HepG2 (cell line): Measurements from ENCODE around the gene SNPH. TPM values are rescaled to one million over a fixed set of nuclear protein-coding genes. Genes with fewer than 3 reads are reported as not detected.

Source experiments
- ATAC-seq: fragments of 200-7000 bp; cut with Tn5 transposase; 3 replicates; pipeline ENCODE4 v1.9.1; 2020; ENCODE audit warnings: mild to moderate bottlenecking, moderate library complexity
- BruUV-seq: library from RNA; stranded (reverse); fragments of 400-500 nt; replicated peaks from 2 replicates; lab custom pipeline; 2021; lab: Mats Ljungman, UMichigan
- CTCF ChIA-PET: fragments of 300-600 bp; formaldehyde crosslinking; extraction: SDS; loops from one replicate; lab custom pipeline; 2021; ENCODE audit warnings: low total read pairs, inconsistent platforms, low intra/inter-chr PET ratio; lab: Yijun Ruan, JAX
- POLR2A ChIA-PET: fragments of 350-600 bp; sonication (Branson Sonifier 250); formaldehyde crosslinking; loops from one replicate; lab custom pipeline; 2020; ENCODE audit warnings: antibody characterized with exemption, inconsistent platforms; lab: Yijun Ruan, JAX
- DNase-seq: peaks from one replicate; pipeline ENCODE4 v3.0.0-alpha.2; 2015; ENCODE audit warnings: low spot score
- FAIRE-seq: peaks from 3 replicates; lab custom pipeline; 2011; peaks lifted over from hg19 to GRCh38; lab: Jason Lieb, UNC
- H2AFZ ChIP-seq: one replicate; pipeline ENCODE4 v1.6.1; 2011; ENCODE audit warnings: low read length, inconsistent platforms
- H3K27ac ChIP-seq: fragments of 300-600 bp; 3 replicates; pipeline ENCODE4 v1.8.0; 2011; ENCODE audit warnings: mixed run types, mild to moderate bottlenecking, mixed read lengths, low read length, inconsistent platforms; ENCODE audit not compliant: insufficient read depth; ENCODE audit errors: extremely low read length
- H3K27me3 ChIP-seq, 2 experiments: fragments of 200-600 bp in 1 of 2; 2 replicates in 1 of 2; 3 replicates in 1 of 2; pipeline versions ENCODE4 v1.6.0 to v1.8.0; 2011; ENCODE audit warnings: low read length in 2 of 2, mild to moderate bottlenecking in 2 of 2, moderate library complexity in 2 of 2, inconsistent platforms in 1 of 2; ENCODE audit not compliant: insufficient read depth in 2 of 2, control insufficient read depth in 1 of 2
- H3K36me3 ChIP-seq, 2 experiments: fragments of 200-600 bp in 1 of 2; replicated peaks in 1 of 2; 2 replicates in 1 of 2; 3 replicates in 1 of 2; pipeline versions ENCODE4 v1.5.1 to v1.8.0; 2011; ENCODE audit warnings: low read length in 2 of 2, inconsistent platforms in 1 of 2; ENCODE audit not compliant: insufficient read depth in 2 of 2, control insufficient read depth in 1 of 2
- H3K4me1 ChIP-seq: 2 replicates; pipeline ENCODE4 v1.5.1; 2012; ENCODE audit warnings: low read length, inconsistent platforms; ENCODE audit not compliant: insufficient read depth
- H3K4me2 ChIP-seq: 2 replicates; pipeline ENCODE4 v1.6.0; 2011; ENCODE audit warnings: low read depth, low read length, inconsistent platforms
- H3K4me3 ChIP-seq, 3 experiments: fragments of 200-600 bp in 1 of 3; sonication (generic), shearing (Covaris generic) in 1 of 3; replicated peaks in 1 of 3; 2 replicates each; pipeline ENCODE4 v1.5.1; 2011 to 2016; ENCODE audit warnings: low read length in 3 of 3, inconsistent platforms in 2 of 3, low read depth in 2 of 3, mild to moderate bottlenecking in 2 of 3, control low read depth in 1 of 3, mixed read lengths in 1 of 3; ENCODE audit not compliant: insufficient read depth in 1 of 3
- H3K79me2 ChIP-seq: one replicate; pipeline ENCODE4 v1.6.1; 2011; ENCODE audit warnings: low read length, inconsistent platforms; ENCODE audit not compliant: insufficient read depth
- H3K9ac ChIP-seq: 2 replicates; pipeline ENCODE4 v1.6.0; 2011; ENCODE audit warnings: mild to moderate bottlenecking, low read depth, low read length, inconsistent platforms; ENCODE audit not compliant: insufficient read depth
- H3K9me3 ChIP-seq: 2 replicates; pipeline ENCODE4 v1.5.1; 2012; ENCODE audit warnings: mild to moderate bottlenecking, low read length
- H4K20me1 ChIP-seq: 2 replicates; pipeline ENCODE4 v1.6.0; 2011; ENCODE audit warnings: inconsistent platforms, mild to moderate bottlenecking, low read length, moderate library complexity; ENCODE audit not compliant: insufficient read depth
- ZNF44 ChIP-seq: sonication (generic); formaldehyde crosslinking; IDR thresholded peaks from 2 replicates; pipeline ENCODE4 v1.5.1; 2020; ENCODE audit warnings: mild to moderate bottlenecking, missing genetic modification reagents
- ZNF713 ChIP-seq: sonication (generic); formaldehyde crosslinking; IDR thresholded peaks from 2 replicates; pipeline ENCODE4 v1.4.0; 2020; ENCODE audit warnings: mild to moderate bottlenecking, missing genetic modification reagents
- WGBS: methylation state at CpG from one replicate; pipeline ENCODE4 v1.1.6; 2017; ENCODE audit warnings: low lambda C conversion rate; 5-methylcytosine and 5-hydroxymethylcytosine counted together
- in situ Hi-C: cut with HindIII; loops from 2 replicates; pipeline ENCODE4 v1.10.0; 2017; ENCODE audit warnings: low pct_unique_long_range_greater_than_20kb; ENCODE audit not compliant: extremely low pct_ligation_motif_present
- intact Hi-C: fragments of 100-400 bp; cut with micrococcal nuclease; formaldehyde crosslinking; loops from one replicate; pipeline ENCODE4 v1.10.0; 2022; ENCODE audit not compliant: unreplicated experiment
- polyA plus RNA-seq, 8 experiments: library from polyadenylated mRNA; depleted of rRNA in 3 of 8; stranded (reverse) in 7 of 8; unstranded in 1 of 8; fragments of >200 nt; fragmentation: Illumina TruSeq in 4 of 8; extraction: Trizol in 4 of 8; gene quantifications; 2 replicates each; pipeline versions ENCODE4 v1.2.1 to v1.2.3, GENCODE V29; 2011 to 2016; ENCODE audit warnings: low read depth in 4 of 8, missing spikeins in 1 of 8, mixed read lengths in 1 of 8; ENCODE audit not compliant: insufficient read depth in 1 of 8
- total RNA-seq, 5 experiments: library from RNA; depleted of rRNA; stranded (reverse); fragments of >200 nt; fragmentation: Illumina TruSeq; extraction: Trizol; gene quantifications; 2 replicates each; pipeline ENCODE4 v1.2.3, GENCODE V29; 2016; ENCODE audit warnings: low read depth in 1 of 5
- TF ChIP-seq, protein P1 (sequence below): sonication (generic); formaldehyde crosslinking; IDR thresholded peaks from 2 replicates; pipeline ENCODE4 v1.5.1; 2020; ENCODE audit warnings: mild to moderate bottlenecking, missing genetic modification reagents, moderate library complexity

Gene SNPH
- total and polyA plus RNA-seq, 2 of the 13 experiments (the other 11 are each of a cell fraction or from before 2014, with no cell fraction given): 0.09 TPM; not detected in 1

DNA sequence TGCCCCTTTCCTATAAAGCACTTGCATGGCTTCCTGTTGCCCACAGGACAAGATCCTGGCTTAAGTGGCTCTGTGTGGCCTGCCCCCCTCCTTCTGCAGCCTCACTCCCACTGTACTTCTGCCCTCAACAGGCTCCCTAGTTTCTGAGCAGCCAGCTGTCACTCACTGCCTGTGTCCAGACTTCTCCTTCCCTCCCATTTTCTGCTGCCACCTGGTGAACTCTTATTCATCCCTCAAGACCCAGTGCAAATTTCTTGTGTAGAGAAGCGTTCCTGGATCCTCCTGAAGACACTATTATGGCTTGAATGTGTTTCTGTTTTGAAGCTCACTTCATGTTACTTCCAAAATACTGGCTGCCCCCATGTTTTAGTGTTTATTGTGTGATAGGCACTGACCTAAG, 26.5 kb downstream of the SNPH start:
- CTCF ChIA-PET: no interaction called here
- ATAC-seq (no peak), FAIRE-seq (no peak), DNase-seq (no peak)
- H3K27ac ChIP-seq: no peak overlapping the region
- no peak overlapping the region for H3K4me3 ChIP-seq
- H3K9me3 ChIP-seq: no peaks in the 10 kb centered on the region
- POLR2A ChIA-PET: no interaction called here
- peaks cover 7 to 27% of the 10 kb centered on the region in 2 experiments; a peak in 3 of 5 replicates for H3K27me3 ChIP-seq
- no peaks in the 10 kb centered on the region for H3K36me3 ChIP-seq
- H3K4me2 ChIP-seq: no peak overlapping the region
- TF ChIP-seq ZNF713 (CRISPR knock-in tag): no peak
- TF ChIP-seq, protein P1, sequence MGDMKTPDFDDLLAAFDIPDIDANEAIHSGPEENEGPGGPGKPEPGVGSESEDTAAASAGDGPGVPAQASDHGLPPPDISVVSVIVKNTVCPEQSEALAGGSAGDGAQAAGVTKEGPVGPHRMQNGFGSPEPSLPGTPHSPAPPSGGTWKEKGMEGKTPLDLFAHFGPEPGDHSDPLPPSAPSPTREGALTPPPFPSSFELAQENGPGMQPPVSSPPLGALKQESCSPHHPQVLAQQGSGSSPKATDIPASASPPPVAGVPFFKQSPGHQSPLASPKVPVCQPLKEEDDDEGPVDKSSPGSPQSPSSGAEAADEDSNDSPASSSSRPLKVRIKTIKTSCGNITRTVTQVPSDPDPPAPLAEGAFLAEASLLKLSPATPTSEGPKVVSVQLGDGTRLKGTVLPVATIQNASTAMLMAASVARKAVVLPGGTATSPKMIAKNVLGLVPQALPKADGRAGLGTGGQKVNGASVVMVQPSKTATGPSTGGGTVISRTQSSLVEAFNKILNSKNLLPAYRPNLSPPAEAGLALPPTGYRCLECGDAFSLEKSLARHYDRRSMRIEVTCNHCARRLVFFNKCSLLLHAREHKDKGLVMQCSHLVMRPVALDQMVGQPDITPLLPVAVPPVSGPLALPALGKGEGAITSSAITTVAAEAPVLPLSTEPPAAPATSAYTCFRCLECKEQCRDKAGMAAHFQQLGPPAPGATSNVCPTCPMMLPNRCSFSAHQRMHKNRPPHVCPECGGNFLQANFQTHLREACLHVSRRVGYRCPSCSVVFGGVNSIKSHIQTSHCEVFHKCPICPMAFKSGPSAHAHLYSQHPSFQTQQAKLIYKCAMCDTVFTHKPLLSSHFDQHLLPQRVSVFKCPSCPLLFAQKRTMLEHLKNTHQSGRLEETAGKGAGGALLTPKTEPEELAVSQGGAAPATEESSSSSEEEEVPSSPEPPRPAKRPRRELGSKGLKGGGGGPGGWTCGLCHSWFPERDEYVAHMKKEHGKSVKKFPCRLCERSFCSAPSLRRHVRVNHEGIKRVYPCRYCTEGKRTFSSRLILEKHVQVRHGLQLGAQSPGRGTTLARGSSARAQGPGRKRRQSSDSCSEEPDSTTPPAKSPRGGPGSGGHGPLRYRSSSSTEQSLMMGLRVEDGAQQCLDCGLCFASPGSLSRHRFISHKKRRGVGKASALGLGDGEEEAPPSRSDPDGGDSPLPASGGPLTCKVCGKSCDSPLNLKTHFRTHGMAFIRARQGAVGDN: no peak
- TF ChIP-seq ZNF44 (CRISPR knock-in tag): no peak
- WGBS: 3% methylated on average over 1 of the region's 1 CpG
- intact Hi-C loops: loop anchor here (10.0 kb wide), 1 partner anchor 408 kb away; no protein-coding TSS in a partner anchor
- no peak overlapping the region for H3K9ac ChIP-seq
- H3K79me2 ChIP-seq: no peaks in the 10 kb centered on the region
- no peaks in the 10 kb centered on the region for H4K20me1 ChIP-seq
- in situ Hi-C loops: no loop called here
- no TSS peak for BruUV-seq
- no peaks in the 10 kb centered on the region for H3K4me1 ChIP-seq
- no peak overlapping the region for H2AFZ ChIP-seq
